Measurements from ENCODE around the gene PDZD2. TPM values are rescaled to one million over a fixed set of nuclear protein-coding genes. Genes with fewer than 3 reads are reported as not detected.
A peak's percentile ranks its signal among the peaks of the same experiment; 100 is the strongest.

The PDZD2 gene
- total RNA-seq, 2 donors from 2014 or later, result 6.6 to 14.6 TPM

DNA sequence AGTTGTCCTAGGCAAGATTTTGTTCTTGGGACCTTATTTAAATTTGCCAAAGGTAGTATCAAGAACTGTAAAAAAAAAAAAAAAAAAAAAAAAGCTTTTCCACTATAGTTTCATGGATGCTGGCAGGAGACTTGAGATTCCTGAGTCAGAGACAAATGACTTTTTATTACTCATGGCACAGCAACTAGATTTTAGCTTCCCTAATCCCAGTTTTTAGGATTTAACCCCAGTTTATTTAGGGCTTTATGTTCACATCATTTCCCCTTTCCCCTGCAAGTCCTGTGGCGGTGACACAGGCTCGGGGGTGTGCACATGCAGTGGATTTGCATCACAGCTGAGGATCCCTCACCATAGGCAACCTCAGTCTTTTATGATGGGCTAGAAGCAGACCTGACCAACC is 390.3 kb downstream of the PDZD2 start:
- no peaks in the 10 kb centered on the region for H3K27me3 Mint-ChIP-seq (ENCODE audit: insufficient read depth)
- no peak overlapping the region for H3K4me3 ChIP-seq (ENCODE audit: low read length)
- H3K27me3 ChIP-seq (ENCODE audit: control insufficient read depth, insufficient read depth, low read length, poor library complexity, severe bottlenecking), result no peaks in the 10 kb centered on the region
- no peaks in the 10 kb centered on the region for H3K4me1 ChIP-seq (ENCODE audit: control insufficient read depth, insufficient read depth, low read length)
- H3K36me3 ChIP-seq (ENCODE audit: control insufficient read depth, insufficient read depth, low read length), result no peaks in the 10 kb centered on the region
- H3K9ac ChIP-seq (ENCODE audit: extremely low read depth, low read length, poor library complexity, severe bottlenecking), result no peak overlapping the region
- H3K4me3 Mint-ChIP-seq, result no peak overlapping the region
- no peaks in the 10 kb centered on the region for H3K9me3 ChIP-seq (ENCODE audit: control insufficient read depth, low read length)
- WGBS, 2 experiments (ENCODE audit: insufficient coverage in 1 of 2, insufficient read length in 1 of 2), result 99 to 100% methylated on average over 1 to 2 of the region's 2 CpGs
- peaks cover 19% of the 10 kb centered on the region for H3K4me1 Mint-ChIP-seq
- DNase-seq, result no peak
- TF ChIP-seq CTCF (conservative IDR thresholded peaks at IDR 0.05), result no peak
- H3K9me3 Mint-ChIP-seq, result no peaks in the 10 kb centered on the region
- peak overlapping the region; percentile 71 for H3K27ac Mint-ChIP-seq
- no peaks in the 10 kb centered on the region for H3K36me3 Mint-ChIP-seq (ENCODE audit: low read depth)
- H3K27ac ChIP-seq (ENCODE audit: low read depth, low read length), result no peak overlapping the region

- WGBS, 2 experiments (ENCODE audit: insufficient coverage in 1 of 2, insufficient read length in 1 of 2), result 89 to 95% methylated on average over 4 of the region's 4 CpGs
- DNase-seq, result no peak
- Mint-ChIP-seq H3K4me1 (peaks cover 19% of the 10 kb centered on the region), H3K9me3 (no peaks in the 10 kb centered on the region), H3K4me3 (no peak overlapping the region), H3K36me3 (ENCODE audit: low read depth) (no peaks in the 10 kb centered on the region), H3K27me3 (ENCODE audit: insufficient read depth) (no peaks in the 10 kb centered on the region), H3K27ac (no peak overlapping the region)
- H3K27me3 ChIP-seq (ENCODE audit: control insufficient read depth, insufficient read depth, low read length, poor library complexity, severe bottlenecking), result no peaks in the 10 kb centered on the region
- H3K9me3 ChIP-seq (ENCODE audit: control insufficient read depth, low read length), result no peaks in the 10 kb centered on the region
- no peak overlapping the region for H3K27ac ChIP-seq (ENCODE audit: low read depth, low read length)
- H3K36me3 ChIP-seq (ENCODE audit: control insufficient read depth, insufficient read depth, low read length), result no peaks in the 10 kb centered on the region
- H3K4me3 ChIP-seq (ENCODE audit: low read length), result no peak overlapping the region
- no peak overlapping the region for H3K9ac ChIP-seq (ENCODE audit: extremely low read depth, low read length, poor library complexity, severe bottlenecking)
- no peaks in the 10 kb centered on the region for H3K4me1 ChIP-seq (ENCODE audit: control insufficient read depth, insufficient read depth, low read length)
- no peak for TF ChIP-seq CTCF (conservative IDR thresholded peaks at IDR 0.05)
These were observed 390.9 kb downstream of the PDZD2 start for GRCh38 chr5:32029781-32030180.

GRCh38 chr5:32030222-32030621 is 391.3 kb downstream of the PDZD2 start:
- Mint-ChIP-seq H3K4me3 (no peak overlapping the region), H3K27ac (no peak overlapping the region), H3K4me1 (peaks cover 19% of the 10 kb centered on the region), H3K36me3 (ENCODE audit: low read depth) (no peaks in the 10 kb centered on the region), H3K9me3 (no peaks in the 10 kb centered on the region), H3K27me3 (ENCODE audit: insufficient read depth) (no peaks in the 10 kb centered on the region)
- no peak overlapping the region for H3K27ac ChIP-seq (ENCODE audit: low read depth, low read length)
- 91 to 95% methylated on average over 2 to 3 of the region's 3 CpGs for WGBS, 2 experiments (ENCODE audit: insufficient coverage in 1 of 2, insufficient read length in 1 of 2)
- H3K9me3 ChIP-seq (ENCODE audit: control insufficient read depth, low read length), result no peaks in the 10 kb centered on the region
- no peak for DNase-seq
- H3K4me1 ChIP-seq (ENCODE audit: control insufficient read depth, insufficient read depth, low read length), result no peaks in the 10 kb centered on the region
- H3K36me3 ChIP-seq (ENCODE audit: control insufficient read depth, insufficient read depth, low read length), result no peaks in the 10 kb centered on the region
- TF ChIP-seq CTCF (conservative IDR thresholded peaks at IDR 0.05), result no peak
- no peaks in the 10 kb centered on the region for H3K27me3 ChIP-seq (ENCODE audit: control insufficient read depth, insufficient read depth, low read length, poor library complexity, severe bottlenecking)
- no peak overlapping the region for H3K4me3 ChIP-seq (ENCODE audit: low read length)
- H3K9ac ChIP-seq (ENCODE audit: extremely low read depth, low read length, poor library complexity, severe bottlenecking), result no peak overlapping the region
